ENCODE measurements around the gene SH3PXD2B. TPM values are rescaled to one million over a fixed set of nuclear protein-coding genes. Genes with fewer than 3 reads are reported as not detected.
"Not testable (repeated sequence)": the region's sequence is repeated elsewhere in the genome, so short reads cannot be mapped to it uniquely, and the experiment has no call there.

SH3PXD2B gene
- total RNA-seq, 2 experiments from 2014 or later, result 0.10 TPM; not detected in 1

GRCh38 chr5:172334196-172334595 lies 120.1 kb downstream of the SH3PXD2B start:
- Histone ChIP-seq H2AFZ (ENCODE audit: low read length) (peak overlapping the region; percentile 13; the same call in 1 of the 2 replicates), H3K27ac (ENCODE audit: low read depth, low read length, poor library complexity, severe bottlenecking) (no peak overlapping the region), H3K4me2 (ENCODE audit: low read length) (no peak overlapping the region), H3K9me3 (ENCODE audit: low read length) (no peaks in the 10 kb centered on the region), H3K9me2 (ENCODE audit: insufficient read depth, low read length) (no peaks in the 10 kb centered on the region), H3K79me2 (ENCODE audit: insufficient read depth, low read depth, low read length) (no peaks in the 10 kb centered on the region), H4K20me1 (ENCODE audit: insufficient read depth, low read length) (no peaks in the 10 kb centered on the region), H3K36me3 (ENCODE audit: insufficient read depth, low read length) (no peaks in the 10 kb centered on the region), H3K4me3 (ENCODE audit: low read depth, low read length, poor library complexity, severe bottlenecking) (no peak overlapping the region), H3K4me1 (ENCODE audit: insufficient read depth, low read length, poor library complexity, severe bottlenecking) (no peaks in the 10 kb centered on the region)
- DNase-seq (ENCODE audit: low spot score), result peak; percentile 7
- CTCF ChIA-PET (ENCODE audit: unreplicated experiment), result no interaction called here
- BruUV-seq (replicated peaks), result no TSS peak
- intact Hi-C loops (cut with micrococcal nuclease; ENCODE audit: unreplicated experiment), result no loop called here
- POLR2A ChIA-PET, result interaction anchor here (0.6 to 0.7 kb wide), 3 partner anchors 100 to 429 kb away, joined by 3 to 6 read pairs (median 3); no protein-coding TSS in a partner anchor
- TF ChIP-seq CTCF (conservative IDR thresholded peaks at IDR 0.05; ENCODE audit: low read length) (peak; percentile 48; the same call in 1 of the 2 replicates), EZH2phosphoT487 (IDR thresholded peaks at IDR 0.05; ENCODE audit: borderline replicate concordance, low read depth, low read length) (no peak)

- POLR2A ChIA-PET, result not testable (repeated sequence)
These were observed 127.4 kb downstream of the SH3PXD2B start for GRCh38 chr5:172326901-172327300.

GRCh38 chr5:172325452-172325851 lies 128.9 kb downstream of the SH3PXD2B start:
- Histone ChIP-seq H3K27ac (ENCODE audit: low read depth, low read length, poor library complexity, severe bottlenecking) (no peak overlapping the region), H3K79me2 (ENCODE audit: insufficient read depth, low read depth, low read length) (no peaks in the 10 kb centered on the region), H3K4me2 (ENCODE audit: low read length) (no peak overlapping the region), H2AFZ (ENCODE audit: low read length) (no peak overlapping the region), H3K4me3 (ENCODE audit: low read depth, low read length, poor library complexity, severe bottlenecking) (no peak overlapping the region), H3K9me3 (ENCODE audit: low read length) (no peaks in the 10 kb centered on the region), H3K9me2 (ENCODE audit: insufficient read depth, low read length) (no peaks in the 10 kb centered on the region), H3K36me3 (ENCODE audit: insufficient read depth, low read length) (no peaks in the 10 kb centered on the region), H4K20me1 (ENCODE audit: insufficient read depth, low read length) (no peaks in the 10 kb centered on the region), H3K4me1 (ENCODE audit: insufficient read depth, low read length, poor library complexity, severe bottlenecking) (peaks cover 6% of the 10 kb centered on the region)
- ChIA-PET POLR2A (no interaction called here), CTCF (ENCODE audit: unreplicated experiment) (no interaction called here)
- TF ChIP-seq EZH2phosphoT487 (IDR thresholded peaks at IDR 0.05; ENCODE audit: borderline replicate concordance, low read depth, low read length), result no peak
- no peak for TF ChIP-seq CTCF (conservative IDR thresholded peaks at IDR 0.05; ENCODE audit: low read length)
- DNase-seq (ENCODE audit: low spot score), result no peak
- BruUV-seq (replicated peaks), result no TSS peak
- intact Hi-C loops (cut with micrococcal nuclease; ENCODE audit: unreplicated experiment), result no loop called here

More at GRCh38 chr5:172326901-172327300, 127.4 kb downstream of the SH3PXD2B start:
- H3K36me3 ChIP-seq (ENCODE audit: insufficient read depth, low read length); H3K9me2 ChIP-seq (ENCODE audit: insufficient read depth, low read length); CTCF ChIA-PET (ENCODE audit: unreplicated experiment); H3K4me2 ChIP-seq (ENCODE audit: low read length); BruUV-seq (replicated peaks); H3K4me3 ChIP-seq (ENCODE audit: low read depth, low read length, poor library complexity, severe bottlenecking); DNase-seq (ENCODE audit: low spot score); intact Hi-C loops (cut with micrococcal nuclease; ENCODE audit: unreplicated experiment); H4K20me1 ChIP-seq (ENCODE audit: insufficient read depth, low read length); H3K4me1 ChIP-seq (ENCODE audit: insufficient read depth, low read length, poor library complexity, severe bottlenecking); H3K27ac ChIP-seq (ENCODE audit: low read depth, low read length, poor library complexity, severe bottlenecking); H3K79me2 ChIP-seq (ENCODE audit: insufficient read depth, low read depth, low read length); H3K9me3 ChIP-seq (ENCODE audit: low read length); H2AFZ ChIP-seq (ENCODE audit: low read length): not testable (repeated sequence)
